Measurements from ENCODE around the gene TLR5. TPM values are rescaled to one million over a fixed set of nuclear protein-coding genes. Genes with fewer than 3 reads are reported as not detected.

The TLR5 gene
- total and polyA plus RNA-seq, 2 experiments from 2014 or later: 2.0 to 2.1 TPM

DNA sequence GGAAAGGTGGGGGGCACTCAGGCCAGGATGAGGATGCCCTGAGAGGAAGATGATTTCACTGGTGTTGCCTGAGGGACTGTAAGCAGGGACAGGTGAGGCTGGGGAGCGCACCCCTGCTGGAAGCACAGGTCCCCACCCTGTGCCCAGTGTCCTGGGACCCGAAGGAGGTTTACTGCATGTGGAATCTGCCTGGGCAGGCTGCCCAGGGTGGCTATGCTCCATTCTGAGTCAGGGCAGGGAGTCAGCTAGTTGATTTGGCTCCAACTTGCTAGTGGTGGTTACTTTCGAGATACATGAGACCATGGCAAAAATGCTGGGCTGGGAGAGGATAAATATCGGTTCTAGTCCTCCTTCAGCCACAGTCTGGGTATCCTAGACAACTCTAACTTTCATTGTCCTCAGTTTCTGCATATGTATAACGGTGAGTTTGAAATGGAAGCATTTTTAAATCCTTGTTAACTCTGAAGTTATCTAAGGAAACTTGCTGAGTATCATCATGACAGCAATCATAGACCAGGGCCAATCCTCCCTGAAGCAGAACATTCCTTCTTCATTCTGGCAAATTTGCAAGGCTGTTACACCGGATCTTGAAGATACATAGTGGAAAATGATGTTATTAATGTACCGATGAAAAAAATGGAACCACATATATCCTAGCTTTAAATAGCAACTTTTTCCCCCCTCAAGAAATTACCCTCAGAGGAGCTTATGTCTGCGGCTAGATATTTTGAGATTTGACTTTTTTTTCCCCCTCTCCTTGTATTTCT lies 7.7 kb downstream of the TLR5 start:
- H3K4me3 ChIP-seq: no peak overlapping the region
- TF ChIP-seq CTCF (IDR thresholded peaks at IDR 0.05; ENCODE audit: low read depth, low read length): no peak
- peak in 1 of 2 donors; percentile 79 for DNase-seq (ENCODE audit: low read depth in 1 of 2, low spot score in 1 of 2)
- no peaks in the 10 kb centered on the region for H3K36me3 ChIP-seq
- no peaks in the 10 kb centered on the region for H3K4me1 ChIP-seq (ENCODE audit: low read depth)
- no peaks in the 10 kb centered on the region for H3K9me3 ChIP-seq (ENCODE audit: low read depth)
- H3K27ac ChIP-seq: no peak overlapping the region
- peaks cover 22% of the 10 kb centered on the region for H3K27me3 ChIP-seq

- Histone ChIP-seq H3K4me3 (peak overlapping the region; percentile 17), H3K27ac (no peak overlapping the region), H3K4me1 (ENCODE audit: low read depth) (no peaks in the 10 kb centered on the region), H3K27me3 (peaks cover 22% of the 10 kb centered on the region), H3K36me3 (no peaks in the 10 kb centered on the region), H3K9me3 (ENCODE audit: low read depth) (no peaks in the 10 kb centered on the region)
- peak; percentile 88 to 90 for DNase-seq (ENCODE audit: low read depth in 1 of 2, low spot score in 1 of 2)
- TF ChIP-seq CTCF (IDR thresholded peaks at IDR 0.05; ENCODE audit: low read depth, low read length): peak; percentile 97
These were observed 9.1 kb downstream of the TLR5 start for GRCh38 chr1:223133824-223134435.

GRCh38 chr1:223133306-223133823 lies 9.7 kb downstream of the TLR5 start:
- Histone ChIP-seq H3K36me3 (no peaks in the 10 kb centered on the region), H3K27ac (no peak overlapping the region), H3K4me3 (no peak overlapping the region), H3K27me3 (peaks cover 22% of the 10 kb centered on the region), H3K4me1 (ENCODE audit: low read depth) (no peaks in the 10 kb centered on the region), H3K9me3 (ENCODE audit: low read depth) (no peaks in the 10 kb centered on the region)
- no peak for TF ChIP-seq CTCF (IDR thresholded peaks at IDR 0.05; ENCODE audit: low read depth, low read length)
- DNase-seq (ENCODE audit: low read depth in 1 of 2, low spot score in 1 of 2): no peak

DNA sequence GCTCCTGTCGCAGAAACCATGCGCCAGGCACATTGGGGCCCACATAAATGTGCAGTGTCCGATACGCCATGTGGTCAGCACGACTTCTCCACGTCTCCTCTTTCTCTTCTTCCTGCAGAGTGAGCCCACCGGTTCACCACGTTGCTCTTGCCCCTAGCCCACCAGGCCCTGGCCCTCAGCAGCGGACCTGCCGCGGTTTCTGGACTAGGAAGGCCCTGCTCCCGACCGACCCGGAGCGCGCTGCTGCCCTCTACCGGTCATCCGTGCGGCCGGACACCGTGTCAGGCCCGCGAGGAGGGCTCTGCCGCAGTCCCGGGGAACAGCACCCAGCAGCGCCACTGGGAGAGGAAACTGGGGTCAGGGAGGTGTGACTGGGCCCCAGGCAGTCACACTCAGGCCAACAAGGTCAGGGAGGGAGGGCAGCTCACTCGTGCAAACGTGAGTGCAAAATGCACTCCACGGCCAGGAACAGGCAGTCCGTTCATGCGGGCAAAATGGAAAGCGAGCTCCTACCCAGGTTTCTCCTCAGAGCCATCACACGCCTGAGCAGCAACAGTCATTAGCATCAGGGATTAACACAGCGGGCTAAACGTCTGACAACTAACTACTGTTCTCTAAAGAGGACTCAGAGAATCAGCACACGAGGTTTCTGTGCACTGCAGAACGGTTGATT lies 13.7 kb downstream of the TLR5 start:
- TF ChIP-seq CTCF (IDR thresholded peaks at IDR 0.05; ENCODE audit: low read depth, low read length): peak; percentile 95

GRCh38 chr1:223126741-223127140 lies 16.3 kb downstream of the TLR5 start:
- H3K27me3 ChIP-seq: peaks cover 8% of the 10 kb centered on the region
- TF ChIP-seq CTCF (IDR thresholded peaks at IDR 0.05; ENCODE audit: low read depth, low read length): no peak
- no peaks in the 10 kb centered on the region for H3K36me3 ChIP-seq
- H3K9me3 ChIP-seq (ENCODE audit: low read depth): no peaks in the 10 kb centered on the region
- no peak for DNase-seq (ENCODE audit: low read depth in 1 of 2, low spot score in 1 of 2)
- no peak overlapping the region for H3K27ac ChIP-seq
- no peak overlapping the region for H3K4me3 ChIP-seq
- no peaks in the 10 kb centered on the region for H3K4me1 ChIP-seq (ENCODE audit: low read depth)

More for the DNA sequence above, 13.7 kb downstream of the TLR5 start:
- peaks cover 14% of the 10 kb centered on the region for H3K27me3 ChIP-seq
- peak; percentile 65 to 76 for DNase-seq (ENCODE audit: low read depth in 1 of 2, low spot score in 1 of 2)
- no peak overlapping the region for H3K4me3 ChIP-seq
- no peaks in the 10 kb centered on the region for H3K36me3 ChIP-seq
- H3K4me1 ChIP-seq (ENCODE audit: low read depth): no peaks in the 10 kb centered on the region
- H3K27ac ChIP-seq: no peak overlapping the region
- no peaks in the 10 kb centered on the region for H3K9me3 ChIP-seq (ENCODE audit: low read depth)
